HG02623 (cell line): ENCODE data around the gene ITGA4.
A peak's percentile ranks its signal among the peaks of the same experiment; 100 is the strongest.
"Not testable (repeated sequence)": the region's sequence is repeated elsewhere in the genome, so short reads cannot be mapped to it uniquely, and the experiment has no call there.

Experiments used
- ATAC-seq: cut with Tn5 transposase; IDR thresholded peaks from one replicate; pipeline ENCODE4 v1.9.1; 2021; ENCODE audit warnings: moderate library complexity; ENCODE audit not compliant: unreplicated experiment

The ITGA4 gene

GRCh38 chr2:181457121-181457740 is at the start of gene ITGA4:
TSS of gene ITGA4 (plus strand) at chr2:181457386. CDS start at chr2:181457655, 269 bp downstream.
- ATAC-seq: peak; percentile 71

DNA sequence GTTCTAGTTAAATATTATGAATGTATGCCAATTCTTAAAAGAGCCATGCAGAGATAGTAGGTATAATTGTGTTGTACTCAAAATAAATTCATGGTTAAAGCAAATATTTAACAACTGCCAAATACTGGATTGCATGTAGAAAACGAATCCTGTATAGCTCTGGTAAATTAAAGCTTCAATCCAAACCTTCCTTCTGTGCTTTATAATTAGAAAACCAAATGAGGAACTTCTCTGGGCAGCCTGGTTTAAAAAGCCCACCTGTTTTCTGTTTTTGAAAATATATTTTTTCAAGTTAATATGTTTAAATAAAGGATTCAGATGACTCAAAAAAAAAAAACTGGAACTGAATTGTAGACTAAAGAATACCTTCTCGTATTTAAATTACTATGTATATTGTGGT is 48.3 kb upstream of the ITGA4 start:
- no peak for ATAC-seq

GRCh38 chr2:181411105-181411849 is 45.9 kb upstream of the ITGA4 start:
- peak; percentile 96 for ATAC-seq

GRCh38 chr2:181419129-181419855 is 37.9 kb upstream of the ITGA4 start:
- no peak for ATAC-seq

DNA sequence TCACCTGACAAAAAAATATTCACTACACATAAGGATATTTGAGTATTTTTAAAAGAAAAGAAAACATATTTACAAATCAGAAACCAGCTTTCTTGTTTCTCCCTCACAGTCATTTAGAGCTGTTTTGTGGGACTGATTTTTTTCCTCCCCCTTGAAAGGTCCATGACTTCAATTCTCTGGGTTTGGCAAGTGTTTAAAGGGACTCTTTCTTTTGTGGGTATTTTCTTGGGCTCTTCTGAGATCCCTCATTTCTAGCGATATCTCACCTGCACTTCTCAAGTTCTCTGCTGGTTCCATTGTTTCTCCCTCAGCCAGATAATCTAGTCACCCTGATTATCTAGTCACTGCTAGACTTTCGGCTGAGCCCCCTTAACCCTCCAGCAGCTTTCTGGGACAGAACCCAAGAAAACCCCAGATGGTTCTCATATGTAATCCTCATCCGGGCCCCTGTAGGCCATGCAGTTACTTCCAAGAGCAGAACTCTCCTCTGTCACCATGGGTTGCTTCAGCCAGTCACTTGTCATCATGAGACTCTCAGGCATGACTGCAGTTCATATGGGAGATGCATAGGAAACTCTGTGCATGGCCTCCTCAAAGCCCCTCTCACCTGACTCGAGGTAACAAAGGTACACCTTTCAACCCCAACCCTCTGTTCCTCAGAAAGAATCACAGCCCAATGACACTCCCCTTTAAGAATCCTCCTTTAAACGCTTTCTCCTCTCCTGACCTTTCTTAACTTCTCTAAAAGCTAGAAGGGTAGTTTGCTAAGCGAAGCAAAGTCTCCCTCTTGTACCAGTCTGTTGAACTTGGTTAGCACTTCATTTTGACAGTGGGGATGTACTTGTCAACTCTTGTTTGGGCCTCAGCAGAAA is 36.7 kb upstream of the ITGA4 start:
- ATAC-seq: no peak

DNA sequence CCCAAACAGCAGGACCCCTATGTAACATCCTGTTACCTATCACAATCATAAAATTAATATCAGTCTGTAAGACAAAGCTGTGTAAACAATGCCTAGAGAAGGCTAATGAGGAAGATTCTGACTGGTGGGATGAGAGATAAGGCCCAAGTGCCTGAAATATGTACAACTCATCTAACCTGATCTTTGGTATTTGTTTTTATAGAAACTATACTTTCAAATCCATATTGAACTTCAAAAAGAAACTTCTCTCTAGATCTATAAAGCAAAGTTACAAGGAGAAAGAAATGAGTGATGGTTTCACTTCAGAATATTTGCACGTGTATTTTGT is 36.1 kb upstream of the ITGA4 start:
- no peak for ATAC-seq

GRCh38 chr2:181421464-181421863 is 35.7 kb upstream of the ITGA4 start:
- ATAC-seq: no peak

DNA sequence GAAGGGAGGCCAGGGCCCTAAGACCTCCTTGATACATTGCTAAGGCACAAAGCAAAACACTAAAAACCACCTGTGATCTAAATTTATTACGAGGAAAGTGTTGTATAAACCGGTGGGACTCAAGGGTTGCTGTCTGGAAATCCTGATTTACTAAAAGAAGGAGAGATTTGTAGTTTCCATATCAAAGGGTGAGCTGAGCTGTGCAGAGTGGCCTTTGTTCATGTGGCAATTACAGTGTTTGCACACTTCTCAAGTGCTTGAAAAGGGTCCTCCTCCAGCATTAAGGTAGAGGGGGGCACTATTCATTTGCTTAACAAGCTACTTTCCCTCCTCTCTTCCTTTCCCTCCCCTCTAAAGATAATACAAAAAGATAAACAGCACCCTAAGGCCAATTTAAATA is 30.5 kb upstream of the ITGA4 start:
- ATAC-seq: no peak

DNA sequence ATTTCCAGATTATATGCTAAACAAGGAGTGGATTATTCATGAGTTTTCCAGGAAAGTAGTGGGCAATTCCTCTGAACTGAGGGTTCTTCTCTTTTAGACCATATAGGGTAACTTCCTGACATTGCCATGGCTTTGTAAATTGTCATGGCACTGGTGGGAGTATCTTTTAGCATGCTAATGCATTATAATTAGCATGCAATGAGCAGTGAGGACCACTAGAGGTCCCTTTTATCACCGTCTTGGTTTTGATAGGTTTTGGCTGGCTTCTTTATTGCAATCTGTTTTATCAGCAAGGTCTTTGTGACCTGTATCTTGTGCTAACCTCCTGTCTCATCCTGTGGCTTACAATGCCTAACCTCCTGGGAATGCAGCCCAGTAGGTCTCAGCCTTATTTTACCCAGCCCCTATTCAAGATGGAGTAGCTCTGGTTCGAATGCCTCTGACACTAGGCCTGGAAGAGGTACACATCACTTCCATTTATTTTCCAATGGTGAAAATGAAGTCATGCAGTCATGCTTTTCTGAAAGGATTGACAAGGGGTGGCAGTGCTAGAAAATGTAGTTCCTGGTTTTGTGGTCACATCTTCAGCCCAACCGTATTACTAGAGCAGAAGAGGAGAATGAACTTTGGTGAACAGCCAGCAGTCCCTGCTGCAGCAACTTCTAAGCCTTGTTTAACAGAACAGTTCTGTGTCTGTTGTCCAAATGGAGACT is 26.6 kb upstream of the ITGA4 start:
- no peak for ATAC-seq

DNA sequence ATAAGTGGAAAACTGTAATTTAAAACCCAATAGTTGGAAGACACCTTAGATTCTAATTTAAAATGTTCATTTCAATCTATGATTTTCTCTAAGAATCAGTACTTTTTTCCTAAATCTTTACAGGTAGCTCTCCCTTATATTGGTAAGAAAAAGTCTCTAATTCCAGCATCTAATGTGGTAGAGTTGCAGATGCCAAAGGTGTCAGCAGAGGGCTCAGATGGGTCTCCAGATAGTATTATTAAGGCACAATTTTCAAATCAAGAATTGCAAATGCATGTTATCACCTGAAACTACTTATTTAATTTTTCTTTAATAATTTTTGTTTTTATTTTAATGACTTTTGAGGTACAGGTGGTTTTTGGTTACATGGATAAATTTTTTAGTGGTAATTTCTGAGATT is 25.5 kb upstream of the ITGA4 start:
- no peak for ATAC-seq

GRCh38 chr2:181438261-181438660 is 18.9 kb upstream of the ITGA4 start:
- no peak for ATAC-seq

- ATAC-seq: no peak
Observed at GRCh38 chr2:181440344-181440743, 16.8 kb upstream of the ITGA4 start.

- ATAC-seq: no peak
Observed at GRCh38 chr2:181440919-181441318, 16.3 kb upstream of the ITGA4 start.

- ATAC-seq: no peak
Observed at GRCh38 chr2:181441670-181442069, 15.5 kb upstream of the ITGA4 start.

- no peak for ATAC-seq
Observed at GRCh38 chr2:181444654-181445053, 12.5 kb upstream of the ITGA4 start.

DNA sequence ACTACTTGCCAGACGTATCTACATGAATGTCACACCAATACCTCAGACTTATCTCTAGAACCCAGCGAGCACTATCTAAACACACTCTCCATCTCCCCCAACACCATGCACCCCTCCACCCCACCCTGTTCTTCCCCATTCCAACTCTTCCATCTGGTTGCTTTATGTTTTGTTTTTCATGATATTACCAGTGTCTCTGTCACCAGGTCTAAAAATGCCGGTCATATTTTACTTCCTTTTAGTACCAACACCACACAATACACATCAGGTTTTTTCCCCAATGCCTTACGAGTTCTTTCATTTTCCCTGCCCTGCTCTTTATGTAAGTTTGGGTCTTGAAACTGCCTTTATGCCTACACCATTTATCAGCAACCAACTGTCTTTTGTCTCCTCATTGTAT is 10.2 kb upstream of the ITGA4 start:
- ATAC-seq: no peak

DNA sequence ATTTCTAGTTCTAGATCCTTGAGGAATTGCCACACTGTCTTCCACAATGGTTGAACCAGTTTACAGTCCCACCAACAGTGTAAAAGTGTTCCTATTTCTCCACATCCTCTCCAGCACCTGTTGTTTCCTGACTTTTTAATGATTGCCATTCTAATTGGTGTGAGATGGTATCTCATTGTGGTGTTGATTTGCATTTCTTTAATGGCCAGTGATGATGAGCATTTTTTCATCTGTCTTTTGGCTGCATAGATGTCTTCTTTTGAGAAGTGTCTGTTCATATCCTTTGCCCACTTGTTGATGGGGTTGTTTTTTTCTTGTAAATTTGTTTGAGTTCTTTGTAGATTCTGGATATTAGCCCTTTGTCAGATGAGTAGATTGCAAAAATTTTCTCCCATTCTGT is 7.9 kb upstream of the ITGA4 start:
- not testable (repeated sequence) for ATAC-seq

GRCh38 chr2:181454686-181455450 is 2.3 kb upstream of the ITGA4 start:
- no peak for ATAC-seq

DNA sequence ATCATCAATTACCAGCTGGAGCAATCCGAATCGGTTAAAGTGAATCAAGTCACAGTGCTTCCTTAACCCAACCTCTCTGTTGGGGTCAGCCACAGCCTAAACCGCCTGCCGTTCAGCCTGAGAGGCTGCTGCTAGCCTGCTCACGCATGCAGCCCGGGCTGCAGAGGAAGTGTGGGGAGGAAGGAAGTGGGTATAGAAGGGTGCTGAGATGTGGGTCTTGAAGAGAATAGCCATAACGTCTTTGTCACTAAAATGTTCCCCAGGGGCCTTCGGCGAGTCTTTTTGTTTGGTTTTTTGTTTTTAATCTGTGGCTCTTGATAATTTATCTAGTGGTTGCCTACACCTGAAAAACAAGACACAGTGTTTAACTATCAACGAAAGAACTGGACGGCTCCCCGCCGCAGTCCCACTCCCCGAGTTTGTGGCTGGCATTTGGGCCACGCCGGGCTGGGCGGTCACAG is 496 bp upstream of the ITGA4 start:
- peak; percentile 72 for ATAC-seq
